HT-29 (cell line): ENCODE data around the gene SLC9A3. TPM values are rescaled to one million over a fixed set of nuclear protein-coding genes. Genes with fewer than 3 reads are reported as not detected.
A peak's percentile ranks its signal among the peaks of the same experiment; 100 is the strongest.
"Not testable (repeated sequence)": the region's sequence is repeated elsewhere in the genome, so short reads cannot be mapped to it uniquely, and the experiment has no call there.

Source experiments
- DNase-seq: peaks from one replicate; pipeline ENCODE4 v3.0.0-alpha.2; 2015; ENCODE audit warnings: low spot score
- total RNA-seq: library from RNA; depleted of rRNA; stranded (reverse); fragments of >200 nt; shearing (Covaris generic); gene quantifications from 2 replicates; pipeline ENCODE4 v1.2.3, GENCODE V29; 2014

The SLC9A3 gene
- total RNA-seq, 1 experiment from 2014 or later: 11.5 TPM

DNA sequence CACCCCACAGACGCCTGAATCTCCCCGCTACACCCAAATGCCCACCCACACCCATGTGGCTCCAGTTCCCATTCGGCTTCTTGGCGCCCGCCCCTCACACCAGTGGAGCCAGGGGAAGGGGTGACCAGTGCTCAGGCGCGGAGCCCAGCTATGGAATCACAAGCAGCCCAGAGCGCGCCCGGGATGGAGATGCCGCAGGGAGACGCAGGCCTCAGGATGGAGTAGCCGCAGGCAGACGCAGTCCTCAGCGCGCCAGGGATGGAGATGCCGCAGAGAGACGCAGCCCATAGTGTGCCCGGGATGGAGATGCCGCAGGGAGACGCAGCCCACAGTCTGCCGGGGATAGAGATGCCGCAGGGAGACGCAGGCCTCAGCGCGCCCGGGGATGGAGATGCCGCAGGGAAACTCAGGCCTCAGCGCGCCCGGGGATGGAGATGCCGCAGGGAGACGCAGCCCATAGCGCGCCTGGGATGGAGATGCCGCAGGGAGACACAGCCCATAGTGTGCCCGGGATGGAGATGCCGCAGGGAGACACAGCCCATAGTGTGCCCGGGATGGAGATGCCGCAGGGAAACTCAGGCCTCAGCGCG is 16.2 kb downstream of the SLC9A3 start:
- DNase-seq: not testable (repeated sequence)

DNA sequence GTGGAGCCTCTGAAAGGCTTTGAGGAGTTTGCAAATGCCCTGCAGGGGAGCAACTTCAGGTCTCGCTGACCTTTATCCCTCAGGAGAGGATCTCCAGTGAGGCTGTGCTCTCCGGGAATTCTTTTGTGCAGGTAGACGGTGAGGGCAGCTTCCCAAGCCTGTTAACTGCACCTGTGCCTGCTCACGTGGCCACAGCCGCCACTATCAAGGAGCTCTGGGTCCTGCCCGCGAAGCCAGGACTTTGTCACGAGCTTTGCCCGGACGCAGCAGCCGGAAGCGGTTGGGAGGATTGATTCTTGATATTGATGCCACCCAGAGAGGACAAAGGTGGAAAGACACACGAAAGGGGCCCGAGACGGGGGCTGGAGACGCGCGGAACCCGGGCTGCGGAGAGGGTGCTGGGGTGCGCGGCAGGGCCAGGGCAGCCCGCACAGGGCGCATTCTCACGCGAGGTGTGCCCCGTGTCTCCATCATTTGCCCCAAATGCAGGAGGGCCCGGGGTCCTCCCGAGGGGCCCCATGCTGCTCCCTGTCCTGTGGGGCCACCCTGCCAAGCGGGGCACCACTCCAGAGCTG is 18.2 kb downstream of the SLC9A3 start:
- DNase-seq: peak; percentile 74

DNA sequence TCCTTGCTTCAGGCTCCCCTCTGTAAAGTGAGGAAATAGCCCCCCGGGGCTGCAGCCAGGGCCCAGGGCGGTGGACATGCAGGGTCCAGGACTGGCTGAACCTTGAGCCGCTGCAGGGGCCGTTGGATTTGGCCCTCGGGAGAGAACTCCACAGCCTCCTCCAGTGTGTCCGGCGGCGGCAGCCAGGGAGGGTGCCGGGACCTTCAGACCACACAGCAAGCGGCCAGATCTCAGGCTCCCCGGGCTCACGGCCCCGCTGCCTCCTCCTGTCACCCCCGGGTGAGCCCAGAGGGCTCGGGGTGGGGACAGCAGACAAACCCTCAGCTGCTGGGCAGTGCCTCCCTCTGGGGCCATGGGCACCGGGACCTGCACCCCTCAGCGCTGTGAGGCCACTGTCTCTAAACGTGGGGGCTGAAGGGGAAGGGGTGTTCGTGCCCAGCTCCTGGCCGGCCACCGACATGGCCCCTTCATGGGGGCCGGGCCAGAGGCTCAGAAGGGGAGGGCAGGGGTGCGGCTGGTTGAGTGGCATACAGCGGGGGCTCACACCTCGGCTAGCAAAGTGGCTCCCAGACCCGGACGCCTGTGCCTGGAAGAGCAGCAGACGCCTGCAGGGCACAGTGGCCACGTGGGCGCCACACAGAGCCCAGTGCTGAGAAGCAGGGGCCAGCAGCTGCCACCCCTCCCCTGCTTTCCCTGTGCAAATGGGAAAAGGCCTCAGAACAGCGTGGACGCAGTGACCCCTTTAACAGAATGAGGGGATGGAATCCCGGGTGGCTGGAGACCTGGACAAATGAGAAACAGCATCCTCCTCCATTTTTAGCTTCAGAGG is 19.7 kb downstream of the SLC9A3 start:
- DNase-seq: no peak

DNA sequence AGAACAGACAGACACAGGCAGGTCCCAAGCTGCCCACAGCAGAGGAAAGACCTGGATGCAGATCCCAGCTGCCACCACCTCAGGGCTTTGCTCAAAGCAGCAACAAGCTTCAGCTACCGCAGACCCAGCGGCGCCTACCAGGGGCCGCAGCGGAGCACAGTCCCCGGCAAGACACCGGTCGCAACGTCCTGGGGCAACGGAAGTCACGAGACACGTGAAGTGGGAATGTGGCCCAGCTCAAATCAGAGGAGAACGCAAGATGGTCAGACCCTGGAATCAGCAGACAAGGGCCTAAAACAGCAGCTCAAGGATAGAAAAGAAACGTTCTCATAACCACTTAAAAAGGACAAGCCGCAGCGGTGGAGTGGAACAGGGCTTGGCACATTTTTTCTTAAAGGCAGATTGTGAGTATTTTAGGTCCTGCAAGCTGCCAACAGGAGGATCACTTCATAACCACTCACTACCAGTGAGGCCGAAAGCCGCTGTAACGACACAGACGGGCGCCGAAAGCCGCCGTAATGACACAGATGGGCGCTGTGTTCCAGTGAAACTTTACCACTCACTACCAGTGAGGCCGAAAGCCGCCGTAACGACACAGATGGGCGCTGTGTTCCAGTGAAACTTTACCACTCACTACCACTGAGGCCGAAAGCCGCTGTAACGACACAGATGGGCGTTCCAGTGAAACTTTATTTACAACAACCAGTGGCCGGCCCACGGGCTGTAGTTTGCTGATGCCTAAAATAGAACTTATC is 21.7 kb downstream of the SLC9A3 start:
- DNase-seq: no peak

DNA sequence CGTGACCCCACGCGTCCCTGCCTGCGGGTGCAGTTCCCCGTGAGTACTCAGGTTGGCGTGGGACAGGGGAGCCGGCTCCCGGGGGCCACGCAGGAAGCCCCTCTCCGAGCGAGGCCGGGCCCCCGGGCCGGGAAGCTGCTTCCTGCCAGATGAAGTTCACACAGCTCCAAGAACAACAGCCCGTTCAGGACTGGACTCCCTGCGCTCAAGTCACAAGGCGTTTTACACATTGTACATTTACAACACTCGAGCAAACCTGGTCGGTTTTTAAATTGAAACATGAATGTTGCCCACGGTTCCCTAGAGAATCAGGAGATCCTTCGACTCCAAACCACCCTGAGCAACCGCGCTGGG is 22.4 kb downstream of the SLC9A3 start:
- no peak for DNase-seq

DNA sequence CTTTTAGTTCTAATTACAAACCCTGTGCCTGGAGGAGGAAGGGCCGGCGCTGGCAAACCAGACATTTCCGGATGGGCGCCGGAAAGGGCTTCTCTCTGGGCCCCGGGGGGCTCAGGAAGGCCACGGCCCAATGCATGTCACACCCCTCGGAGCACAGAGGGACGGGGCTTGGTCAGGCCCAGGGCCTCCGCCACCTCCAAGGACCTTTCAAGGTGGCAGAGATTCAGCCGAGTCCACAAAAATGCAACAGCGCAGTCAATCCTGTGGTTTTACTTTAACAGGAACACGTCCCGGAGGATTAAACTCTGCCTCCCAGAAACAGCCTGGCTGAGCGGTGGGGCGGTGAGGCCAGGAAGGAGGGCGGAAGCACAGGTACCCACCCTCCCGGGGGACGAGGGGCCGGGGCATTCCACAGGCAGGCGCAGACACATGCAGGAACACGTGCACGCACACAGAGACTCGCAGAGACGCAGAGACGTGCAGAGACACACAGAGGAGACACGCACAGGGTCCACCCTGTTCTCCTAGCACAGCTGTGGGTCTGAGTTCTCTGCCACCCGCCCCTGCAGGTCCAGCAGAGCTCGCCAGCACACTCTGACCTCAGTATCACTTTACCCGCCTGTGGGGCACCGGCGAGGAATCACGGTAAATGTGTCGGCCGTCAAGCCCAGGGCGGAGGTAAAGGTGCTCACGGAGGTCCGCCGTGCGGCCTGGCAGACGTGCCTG is 23.0 kb downstream of the SLC9A3 start:
- DNase-seq: no peak

DNA sequence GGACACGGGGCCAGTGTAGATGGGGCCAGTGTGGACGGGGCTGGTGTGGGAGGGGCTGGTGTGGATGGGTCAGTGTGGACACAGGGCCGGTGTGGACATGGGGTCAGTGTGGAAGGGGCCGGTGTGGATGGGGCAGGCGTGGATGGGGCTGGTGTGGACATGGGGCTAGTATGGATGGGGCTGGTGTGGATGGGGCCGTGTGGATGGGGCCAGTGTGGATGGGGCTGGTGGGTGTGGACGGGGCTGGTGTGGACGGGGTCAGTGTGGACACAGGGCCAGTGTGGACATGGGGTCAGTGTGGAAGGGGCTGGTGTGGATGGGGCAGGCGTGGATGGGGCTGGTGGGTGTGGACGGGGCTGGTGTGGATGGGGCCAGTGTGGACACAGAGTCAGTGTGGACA is 23.8 kb downstream of the SLC9A3 start:
- DNase-seq: no peak

DNA sequence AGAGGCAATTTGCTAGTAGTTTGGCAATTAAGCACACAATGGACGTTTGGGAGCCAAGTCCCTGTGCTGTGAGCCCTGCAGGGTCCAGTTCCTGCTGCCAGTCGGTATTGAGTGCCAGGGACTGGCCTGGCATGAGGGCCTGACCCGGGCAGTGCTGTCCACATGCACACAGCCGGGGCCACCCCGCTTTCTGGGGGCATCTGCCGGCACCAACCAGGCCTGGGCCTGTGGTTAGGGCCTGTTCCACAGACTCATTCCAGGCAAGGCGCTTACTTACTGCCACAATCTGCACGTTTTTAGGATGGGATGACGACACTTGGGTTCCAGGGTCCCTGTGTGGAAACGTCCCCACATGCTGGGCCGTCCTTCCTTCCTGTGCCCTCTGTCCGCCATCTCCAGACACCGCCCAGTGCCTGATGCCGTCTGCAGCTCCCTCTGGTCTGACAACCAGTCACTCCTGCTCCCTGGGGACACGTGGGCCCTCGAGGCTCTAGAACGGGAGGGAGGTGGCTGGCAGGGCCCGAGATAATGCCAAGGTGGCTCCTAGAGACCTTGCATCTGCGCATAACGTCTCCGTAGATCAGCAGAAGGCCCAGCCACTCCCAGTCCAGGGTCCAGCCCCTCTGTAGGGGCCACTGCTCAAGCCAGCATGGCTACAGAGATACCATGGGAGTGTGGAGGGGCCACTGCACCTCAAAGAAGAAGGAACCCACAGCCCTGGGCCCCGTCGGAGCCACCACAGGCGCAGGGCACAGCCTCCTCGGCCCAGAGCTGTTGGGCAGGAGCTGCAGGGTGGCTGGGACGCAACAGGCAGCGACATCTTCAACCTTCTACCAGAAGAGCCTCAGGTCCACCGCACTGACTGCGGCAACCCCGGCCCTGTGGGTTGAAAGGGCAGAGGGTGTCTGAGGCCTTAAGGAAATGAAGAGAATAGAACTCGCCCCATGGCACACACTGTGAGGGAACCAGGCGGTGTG is 24.7 kb downstream of the SLC9A3 start:
- DNase-seq: no peak

DNA sequence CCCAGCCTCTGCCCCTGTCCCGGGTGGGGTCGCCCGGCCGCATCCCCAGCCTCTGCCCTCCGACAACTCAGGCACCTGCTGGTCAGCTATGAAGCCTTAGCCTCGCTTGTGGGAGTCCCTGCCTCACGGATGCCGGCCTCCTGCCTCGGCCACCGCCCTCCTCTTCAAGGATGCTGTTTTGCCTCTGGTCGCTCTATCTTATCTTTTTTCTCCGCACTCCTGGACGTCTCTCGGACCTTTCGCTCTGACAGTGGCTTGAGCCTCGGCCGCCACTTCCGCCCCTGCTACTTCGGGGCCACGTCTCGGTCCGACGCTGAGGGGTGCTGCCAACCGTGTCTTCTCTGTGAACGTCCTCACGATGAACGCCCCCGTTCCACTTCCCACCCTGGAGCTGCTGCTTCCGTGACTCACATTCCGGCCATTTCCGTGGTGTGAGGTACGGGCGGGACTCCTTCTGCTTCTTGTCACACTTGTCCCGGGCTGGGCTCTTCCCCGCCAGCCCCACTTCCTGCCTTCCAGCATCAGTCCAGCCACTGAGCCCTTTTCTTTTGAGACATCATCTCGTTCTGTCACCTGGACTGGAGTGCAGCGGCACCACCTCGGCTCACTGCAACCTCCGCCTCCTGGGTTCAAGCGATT is 26.3 kb downstream of the SLC9A3 start:
- no peak for DNase-seq

DNA sequence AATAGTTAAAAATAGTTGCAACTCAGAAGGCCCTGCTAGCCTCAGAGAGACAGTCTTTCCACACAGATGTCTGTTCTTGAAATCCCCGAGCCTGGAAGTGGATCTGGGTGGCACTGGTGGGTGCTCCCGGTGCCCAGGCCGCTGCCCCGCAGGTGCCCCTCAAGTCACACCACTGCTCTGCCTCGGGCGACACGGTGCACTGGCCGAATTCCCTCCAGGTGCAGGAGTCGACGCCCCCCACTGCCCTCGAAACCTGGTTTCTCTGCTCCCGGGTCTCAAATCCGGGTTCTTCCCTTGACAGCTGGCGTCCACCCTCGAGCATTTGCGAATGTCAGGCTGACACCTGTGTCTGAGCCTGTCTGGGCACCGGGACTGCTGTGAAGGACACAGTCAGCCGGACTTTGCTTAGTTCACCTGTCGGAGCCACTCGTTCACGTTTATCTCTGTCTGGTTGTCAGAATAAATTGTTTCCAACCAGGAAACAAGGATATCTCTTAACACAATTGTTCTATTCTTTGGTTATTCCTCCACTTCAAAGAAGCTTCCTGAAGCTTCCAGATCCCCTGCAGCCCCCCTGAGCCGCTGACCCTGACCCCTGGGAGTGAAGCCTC is 27.1 kb downstream of the SLC9A3 start:
- DNase-seq: no peak

DNA sequence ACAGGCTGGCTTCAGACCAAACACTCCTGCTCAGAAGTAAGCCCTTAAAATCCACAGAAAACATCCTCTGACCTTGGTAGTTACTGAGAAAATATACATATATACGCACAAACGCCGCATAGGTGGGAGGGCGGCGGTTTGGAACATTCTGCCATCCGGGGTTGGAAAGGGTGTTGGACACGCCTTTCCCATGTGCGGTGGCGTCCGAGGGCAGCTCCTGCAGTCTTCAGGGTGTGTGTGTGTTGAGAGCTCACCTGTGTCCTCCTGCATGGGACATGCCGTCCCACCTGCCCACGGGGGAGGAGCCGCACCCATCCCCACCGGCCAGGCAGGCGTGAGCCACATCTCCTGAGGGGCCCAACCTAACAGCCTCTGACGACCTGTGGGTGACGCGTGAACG is 28.2 kb downstream of the SLC9A3 start:
- no peak for DNase-seq

DNA sequence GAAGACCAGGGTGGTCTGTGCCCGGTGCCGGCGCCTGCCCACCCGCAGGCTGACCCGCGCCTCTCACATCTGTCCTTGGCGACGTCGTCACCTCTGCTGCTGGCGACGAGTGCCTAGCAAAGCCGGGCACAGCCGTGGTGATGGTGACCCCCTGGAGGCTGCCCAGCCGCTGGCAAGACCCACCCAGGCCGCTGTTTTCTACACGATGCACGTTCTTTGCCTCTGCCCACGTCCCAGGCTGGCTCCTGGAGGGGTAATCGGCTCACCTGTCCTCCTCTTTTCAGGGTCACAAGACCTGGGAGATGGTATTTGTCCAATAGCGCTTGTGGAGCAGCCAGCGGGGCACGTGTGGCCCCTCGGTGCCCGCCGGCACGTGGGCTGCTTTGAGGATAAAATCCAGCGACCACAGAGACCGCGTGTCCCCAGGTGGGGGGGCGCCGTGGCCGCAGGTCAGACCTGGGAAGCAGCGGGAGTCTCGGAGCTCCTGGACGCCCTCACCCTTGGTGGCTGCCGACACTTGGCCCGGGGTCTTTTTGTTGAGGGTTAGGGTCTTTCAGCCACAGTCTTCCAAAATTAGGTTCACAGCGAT is 29.5 kb downstream of the SLC9A3 start:
- DNase-seq: no peak

DNA sequence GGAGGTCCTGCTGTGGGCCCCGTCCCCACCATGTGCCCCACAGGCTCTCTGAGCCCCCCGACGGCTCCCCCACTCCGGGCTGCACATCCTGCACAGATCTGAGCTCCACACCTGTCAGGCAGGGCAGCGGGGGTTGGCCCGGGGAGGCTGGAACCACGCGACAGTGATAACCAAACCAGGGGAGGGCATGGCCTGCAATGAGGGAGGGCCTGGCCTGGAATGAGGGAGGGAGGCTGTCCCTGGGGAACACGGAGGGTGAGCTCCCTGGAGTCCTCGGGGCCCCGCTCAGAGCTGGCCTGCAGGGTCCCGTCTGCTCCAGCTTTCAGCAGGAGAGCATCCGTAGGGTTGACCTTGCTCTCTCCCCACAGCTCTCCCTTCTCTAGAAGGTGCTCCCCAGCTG is 30.5 kb downstream of the SLC9A3 start:
- DNase-seq: no peak

DNA sequence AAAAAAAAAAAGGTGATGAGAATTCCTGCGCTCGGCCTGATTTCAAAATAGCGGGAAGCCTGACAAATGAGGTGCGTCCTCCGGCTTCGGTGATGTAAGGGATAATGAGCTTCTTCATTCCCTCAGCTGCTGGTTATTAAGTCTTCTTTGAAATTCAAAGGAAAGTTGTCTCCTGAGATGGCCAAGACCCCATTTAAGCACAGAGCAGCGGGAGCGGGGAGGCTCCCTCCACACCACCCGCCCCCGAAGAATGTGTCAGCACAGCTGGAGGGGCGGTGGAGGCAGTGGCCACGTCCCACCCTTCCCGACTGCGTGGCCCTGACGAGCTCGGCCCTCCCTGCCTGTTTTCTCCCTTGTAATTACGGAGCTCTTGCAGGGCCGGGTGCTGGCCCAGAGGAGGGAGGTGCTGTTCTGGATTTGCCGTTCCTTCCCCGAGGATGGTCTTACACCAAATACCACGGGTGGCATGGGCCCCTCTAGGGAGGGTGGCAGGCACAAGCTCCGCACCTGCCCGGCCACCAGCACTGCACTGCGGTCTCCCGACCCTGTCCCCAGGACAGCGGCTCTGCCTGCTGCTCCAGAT is 31.0 kb downstream of the SLC9A3 start:
- no peak for DNase-seq

DNA sequence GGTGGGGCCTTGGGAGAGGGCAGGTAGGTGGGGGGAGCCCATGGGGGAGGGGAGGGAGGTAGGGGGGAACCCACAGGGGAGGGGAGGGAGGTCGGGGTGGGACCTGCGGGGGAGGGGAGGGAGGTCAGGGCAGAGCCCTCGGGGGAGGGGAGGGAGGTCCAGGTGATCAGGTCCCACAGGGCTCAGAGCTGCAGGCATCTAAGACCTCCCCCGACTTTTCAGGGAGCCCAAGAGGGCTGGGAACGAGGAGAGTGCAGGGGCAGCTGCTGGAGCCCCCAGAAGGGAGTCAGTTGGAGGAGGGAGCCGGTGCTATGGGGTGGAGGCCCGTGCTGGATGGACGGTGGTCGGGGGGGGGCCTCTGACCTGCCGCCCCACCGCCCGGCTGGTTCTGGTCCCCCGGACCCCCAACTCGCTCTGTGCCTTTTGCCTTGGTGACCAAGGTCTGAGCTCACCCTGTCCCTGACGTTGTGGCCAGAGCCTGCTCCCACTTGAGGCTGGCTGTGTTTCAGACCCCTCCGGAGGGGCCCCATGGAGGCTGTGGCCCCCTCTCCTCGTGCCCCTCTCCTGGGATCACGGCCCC is 31.8 kb downstream of the SLC9A3 start:
- no peak for DNase-seq

DNA sequence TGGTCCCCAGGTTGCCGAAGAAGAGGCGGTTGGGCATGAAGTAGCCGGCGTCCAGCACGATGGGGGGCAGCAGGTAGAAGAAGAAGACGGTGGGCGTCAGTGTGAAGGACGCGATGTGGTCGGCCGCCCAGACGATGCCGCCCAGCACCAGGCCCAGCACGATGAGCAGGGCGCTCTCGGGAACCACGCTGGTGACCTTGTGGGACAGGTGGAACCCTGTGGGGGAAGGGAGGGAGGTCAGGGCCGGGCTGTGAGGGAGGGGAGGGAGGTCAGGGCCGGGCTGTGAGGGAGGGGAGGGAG is 32.4 kb downstream of the SLC9A3 start:
- DNase-seq: no peak

DNA sequence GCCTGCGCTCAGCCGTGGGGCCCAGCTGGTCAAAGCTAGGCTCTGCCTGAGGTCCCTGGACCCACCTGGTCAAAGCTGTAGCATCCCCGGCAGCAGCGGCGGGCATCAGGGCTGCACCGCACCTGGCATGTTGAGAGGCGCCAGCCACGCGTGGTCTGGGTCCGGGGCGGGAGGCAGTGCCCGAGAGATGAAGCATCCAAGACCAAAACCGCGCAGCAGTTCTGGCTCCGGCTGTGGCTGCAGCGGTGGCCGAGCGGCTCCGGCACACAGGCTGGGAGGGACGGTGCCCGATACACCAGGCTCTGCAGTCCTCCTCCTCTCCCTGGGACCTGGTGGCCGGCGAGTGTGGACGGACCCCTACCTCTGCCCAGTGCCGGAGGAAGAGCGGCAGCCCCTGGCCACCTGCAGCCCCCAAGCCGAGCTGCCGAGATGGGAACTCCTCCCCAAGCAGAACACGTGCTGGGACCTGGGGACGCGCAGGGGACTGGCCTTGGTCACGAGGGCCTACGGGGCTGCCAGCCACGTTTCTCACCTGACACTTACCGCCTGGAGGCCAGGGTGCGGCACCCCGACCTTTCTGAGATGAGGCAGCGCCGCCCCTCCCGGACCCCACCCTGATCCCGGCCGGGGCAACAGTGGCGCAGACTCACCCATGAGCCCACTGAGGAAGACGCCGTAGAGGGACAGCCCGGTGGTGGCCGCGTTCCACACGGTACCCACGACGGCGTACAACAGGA is 33.0 kb downstream of the SLC9A3 start:
- DNase-seq: no peak
